GM18505 (cell line): Measurements from ENCODE around the gene SUOX.
A peak's percentile ranks its signal among the peaks of the same experiment; 100 is the strongest.
"Not testable (repeated sequence)": the region's sequence is repeated elsewhere in the genome, so short reads cannot be mapped to it uniquely, and the experiment has no call there.

Experiments
- ATAC-seq: cut with Tn5 transposase; IDR thresholded peaks from one replicate; pipeline ENCODE4 v1.9.1; 2021; ENCODE audit not compliant: unreplicated experiment
- POLR2A ChIP-seq: IDR thresholded peaks from 4 replicates; pipeline ENCODE4 v1.6.1; 2011; ENCODE audit warnings: borderline replicate concordance; ENCODE audit not compliant: insufficient read depth, insufficient read length; ENCODE audit errors: extremely low read depth

SUOX gene

DNA sequence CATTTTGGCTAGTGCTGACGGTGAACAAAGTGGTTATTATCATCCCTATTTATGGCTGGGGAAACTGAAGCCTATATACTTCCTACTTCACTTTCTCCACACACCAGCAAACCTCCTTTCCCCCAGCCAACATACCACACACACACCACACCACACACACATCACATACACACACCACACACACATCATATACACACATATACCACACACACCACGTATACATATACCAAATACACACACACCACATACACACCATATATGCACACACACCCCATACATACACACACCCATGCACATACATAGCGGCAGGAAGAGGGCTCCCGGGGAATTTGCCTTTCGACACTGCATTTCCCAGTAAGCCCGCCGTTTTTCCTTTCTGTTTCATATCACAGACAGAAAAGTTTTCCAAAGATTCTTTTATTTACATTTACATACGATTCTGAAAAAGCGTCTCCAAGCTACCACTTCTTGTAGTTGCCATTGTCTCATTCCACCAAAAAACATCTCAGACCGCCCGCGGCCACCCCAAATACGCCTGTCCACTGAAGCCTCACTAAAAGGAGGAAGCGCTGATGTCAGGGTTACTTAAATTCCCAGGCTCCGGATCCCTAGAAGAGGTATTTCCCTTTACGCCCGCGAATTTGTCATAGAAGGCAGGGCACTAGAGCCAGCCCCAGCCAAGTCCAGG lies 24.0 kb upstream of the SUOX start:
- no peak for TF ChIP-seq POLR2A
- ATAC-seq: no peak

DNA sequence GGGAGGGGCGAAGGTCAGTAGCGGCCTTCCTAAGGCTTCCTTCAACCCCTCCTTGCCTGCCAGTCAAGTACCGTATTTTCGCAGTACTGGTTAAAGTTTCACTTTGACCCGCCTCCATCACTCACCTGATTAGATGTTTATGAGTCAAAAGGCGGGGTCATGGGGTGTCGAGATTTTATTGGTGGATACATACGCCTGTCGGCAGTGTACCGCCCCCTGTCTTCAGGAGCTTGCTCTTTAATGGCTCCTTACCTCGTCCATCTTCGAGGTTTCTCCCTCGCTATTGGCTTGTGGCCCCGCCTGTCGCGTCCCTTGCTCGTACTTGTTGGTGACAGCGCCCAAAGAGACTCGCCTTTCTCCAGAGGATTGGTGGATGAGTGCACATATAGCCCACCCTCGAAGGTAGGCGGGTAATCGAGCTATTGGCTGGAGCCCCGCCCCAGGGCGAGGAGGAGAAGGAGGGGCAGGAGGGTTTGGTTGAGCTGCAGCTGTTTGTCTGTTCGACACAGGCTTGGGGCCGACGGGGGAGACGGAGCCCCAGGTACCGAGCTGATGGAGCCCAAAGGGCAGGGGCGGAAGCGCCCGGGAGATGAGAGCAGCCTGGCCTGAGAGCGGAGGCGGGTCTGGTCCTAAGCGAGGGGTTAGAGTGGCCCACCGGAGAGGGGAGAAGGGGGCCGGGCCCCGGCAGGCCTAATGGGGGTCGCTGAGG lies 23.3 kb upstream of the SUOX start, which contains the start of gene RAB5B:
Gene RAB5B (plus strand): TSS at position 480 of the 709 bp plus-strand sequence. CDS start 12,883 bp downstream, outside the sequence.
- TF ChIP-seq POLR2A: peak; percentile 92
- peak; percentile 90 for ATAC-seq

DNA sequence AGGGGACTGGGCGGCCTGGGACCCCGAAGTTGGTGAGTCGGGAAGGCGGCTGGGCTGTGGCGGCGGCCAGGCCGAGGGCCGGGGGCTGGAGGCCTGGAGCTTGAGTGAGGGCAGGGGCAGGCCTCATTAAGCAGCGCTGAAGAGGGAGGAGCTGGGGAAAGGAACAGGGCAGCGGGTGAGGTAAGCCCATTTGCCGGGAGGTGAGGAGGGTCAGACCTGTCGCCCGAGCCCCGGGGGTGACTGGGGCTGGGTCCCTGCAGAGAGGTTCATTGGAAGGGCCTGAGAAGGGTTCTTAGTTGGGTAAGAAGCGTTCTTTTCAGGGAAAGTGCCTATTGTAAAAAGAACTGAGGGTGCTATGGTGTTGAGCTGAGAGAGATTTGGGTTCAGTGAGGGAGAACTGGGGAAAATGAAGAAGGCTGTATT lies 22.8 kb upstream of the SUOX start:
- peak; percentile 14 for ATAC-seq
- TF ChIP-seq POLR2A: no peak

DNA sequence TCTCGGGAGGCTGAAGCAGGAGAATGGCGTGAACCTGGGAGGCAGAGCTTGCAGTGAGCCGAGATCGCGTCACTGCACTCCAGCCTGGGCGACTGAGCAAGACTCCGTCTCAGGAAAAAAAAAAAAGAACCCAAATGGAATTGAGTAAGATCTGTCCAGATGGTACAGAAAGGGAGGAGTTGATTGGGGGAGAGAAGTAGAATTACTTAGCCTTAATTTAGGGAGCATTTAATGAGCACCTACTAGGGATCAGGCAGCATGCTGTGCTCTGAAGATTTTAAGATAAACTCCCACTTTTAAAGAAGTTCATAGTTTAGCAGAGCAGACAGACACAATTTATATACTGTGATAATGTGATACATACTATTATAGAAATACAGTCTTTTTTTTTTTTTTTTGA lies 18.7 kb upstream of the SUOX start:
- TF ChIP-seq POLR2A: no peak
- ATAC-seq: no peak

DNA sequence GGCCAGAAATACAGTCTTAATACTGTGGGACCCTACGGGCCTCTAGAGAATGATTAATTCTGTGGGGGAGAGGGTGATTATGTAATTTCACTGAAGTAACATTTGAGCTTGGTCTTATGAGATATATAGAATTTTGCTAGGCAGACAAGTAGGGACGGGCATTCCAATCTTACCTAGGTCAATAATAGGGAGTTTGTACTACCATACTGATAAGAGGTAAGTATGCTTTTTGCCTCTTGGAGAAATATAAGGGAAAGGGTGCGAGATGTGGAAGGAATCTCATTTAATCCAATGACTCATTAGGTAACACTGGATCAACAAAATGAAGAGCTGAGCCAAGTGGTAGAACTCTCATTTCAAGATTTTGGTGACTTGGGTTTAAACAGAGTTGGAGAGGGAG lies 18.0 kb upstream of the SUOX start:
- TF ChIP-seq POLR2A: no peak

DNA sequence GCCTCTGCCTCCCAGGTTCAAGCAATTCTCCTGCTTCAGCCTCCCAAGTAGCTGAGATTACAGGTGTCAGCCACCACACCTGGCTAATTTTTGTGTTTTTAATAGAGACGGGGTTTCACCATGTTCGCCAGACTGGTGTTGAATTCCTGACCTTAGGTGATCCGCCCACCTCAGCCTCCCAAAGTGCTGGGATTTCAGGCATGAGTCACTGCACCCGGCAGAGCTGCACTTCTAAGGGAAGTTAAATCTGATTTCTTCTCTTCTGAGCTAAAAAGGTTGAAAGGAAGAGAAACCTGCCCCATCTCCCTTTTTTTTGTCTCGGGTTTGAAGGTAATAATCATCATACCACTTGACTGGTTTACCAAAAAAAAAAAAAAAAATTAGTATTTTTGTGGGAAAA lies 15.2 kb upstream of the SUOX start:
- not testable (repeated sequence) for ATAC-seq

More for the DNA sequence above, 18.0 kb upstream of the SUOX start:
- ATAC-seq: no peak

DNA sequence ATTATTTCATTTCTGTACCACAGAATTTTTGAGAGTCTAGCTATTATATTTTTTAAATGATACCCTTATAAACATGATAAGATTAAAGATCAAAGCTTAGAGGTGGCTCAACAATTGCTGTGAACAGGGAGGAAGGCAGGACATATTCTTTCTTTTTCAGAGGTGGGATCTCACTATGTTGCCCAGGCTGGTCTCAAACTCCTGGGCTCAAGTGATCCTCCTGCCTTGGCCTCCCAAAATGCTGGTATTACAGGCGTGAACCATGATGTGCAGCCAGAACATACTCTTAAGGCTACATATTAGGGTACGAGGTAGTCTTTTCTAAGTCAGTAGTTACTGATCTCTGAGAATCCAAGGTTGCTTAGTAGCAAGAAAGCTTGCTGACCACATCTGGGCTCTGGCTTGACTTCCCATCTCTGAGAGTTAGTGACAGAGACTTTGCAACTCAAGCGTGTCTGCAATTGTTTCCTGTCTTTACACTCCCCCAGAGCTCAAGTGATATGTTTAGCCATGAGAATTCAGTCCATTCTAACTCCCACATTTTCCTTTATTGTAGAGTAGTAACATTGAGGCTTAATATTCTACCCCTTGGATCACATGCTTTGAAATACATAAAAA lies 14.6 kb upstream of the SUOX start:
- peak; percentile 86 for ATAC-seq
- no peak for TF ChIP-seq POLR2A

DNA sequence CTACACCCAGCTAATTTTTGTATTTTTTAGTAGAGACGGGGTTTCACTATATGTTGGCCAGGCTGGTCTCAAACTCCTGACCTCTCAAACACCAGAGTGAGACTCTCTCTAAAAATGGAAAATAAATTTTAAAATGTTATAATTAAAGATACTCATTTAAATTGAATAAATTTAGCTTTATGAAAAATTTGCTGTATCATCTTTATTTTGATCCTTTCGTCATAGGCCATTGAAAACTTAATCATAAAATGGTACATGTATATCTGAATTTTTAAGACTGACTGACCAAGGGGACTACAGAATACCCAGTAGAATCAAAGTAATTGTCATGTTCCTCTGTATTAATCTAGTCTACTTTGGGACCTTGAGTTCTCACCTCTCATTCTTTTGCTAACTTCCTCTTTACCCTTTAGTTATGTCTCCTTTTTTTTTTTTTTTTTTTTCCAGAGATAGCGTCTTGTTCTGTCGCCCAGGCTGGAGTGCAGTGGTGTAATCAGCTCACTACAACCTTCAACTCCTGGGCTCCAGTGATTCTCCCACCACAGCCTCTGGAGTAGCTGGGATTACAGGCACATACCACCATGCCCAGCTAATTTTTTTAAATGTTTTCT lies 13.7 kb upstream of the SUOX start:
- ATAC-seq: no peak
- TF ChIP-seq POLR2A: no peak

DNA sequence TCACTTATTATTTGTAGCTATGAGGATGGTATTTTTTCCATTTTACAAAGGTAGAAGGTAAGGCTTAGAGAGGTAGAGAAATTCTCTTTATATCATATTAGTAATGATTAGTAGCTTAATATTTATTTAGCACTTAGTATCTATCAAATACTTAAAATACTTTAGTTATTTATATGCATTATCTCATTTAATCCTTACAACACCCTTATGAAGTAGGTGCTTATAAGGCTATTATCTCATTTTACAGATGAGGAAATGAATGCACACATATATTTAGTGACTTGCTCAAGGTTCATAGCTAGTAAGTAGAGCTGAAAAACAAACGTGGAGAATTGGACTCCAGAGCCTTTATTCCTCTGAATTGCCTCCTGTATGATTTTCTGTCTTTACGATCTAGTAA lies 12.2 kb upstream of the SUOX start:
- TF ChIP-seq POLR2A: no peak
- no peak for ATAC-seq

DNA sequence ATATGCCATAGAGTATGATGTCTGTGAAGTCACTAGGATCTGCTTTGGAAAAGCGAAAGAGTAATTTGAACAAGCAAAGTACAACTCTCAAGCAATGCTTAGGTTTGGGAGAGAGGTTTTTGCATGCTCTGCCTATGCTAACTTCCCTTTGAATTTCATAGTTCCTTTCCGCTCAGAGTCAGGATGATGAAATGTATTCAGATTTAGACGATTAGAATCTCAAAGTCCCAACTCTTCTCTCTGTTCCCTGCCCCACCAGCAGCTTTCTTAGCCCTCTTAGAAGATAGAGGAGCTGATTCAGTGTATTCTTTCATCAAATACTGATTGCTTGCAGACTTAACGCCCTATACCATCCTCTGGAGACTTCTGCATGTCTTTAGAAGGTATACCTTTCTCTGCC lies 11.7 kb upstream of the SUOX start:
- no peak for TF ChIP-seq POLR2A
- no peak for ATAC-seq

DNA sequence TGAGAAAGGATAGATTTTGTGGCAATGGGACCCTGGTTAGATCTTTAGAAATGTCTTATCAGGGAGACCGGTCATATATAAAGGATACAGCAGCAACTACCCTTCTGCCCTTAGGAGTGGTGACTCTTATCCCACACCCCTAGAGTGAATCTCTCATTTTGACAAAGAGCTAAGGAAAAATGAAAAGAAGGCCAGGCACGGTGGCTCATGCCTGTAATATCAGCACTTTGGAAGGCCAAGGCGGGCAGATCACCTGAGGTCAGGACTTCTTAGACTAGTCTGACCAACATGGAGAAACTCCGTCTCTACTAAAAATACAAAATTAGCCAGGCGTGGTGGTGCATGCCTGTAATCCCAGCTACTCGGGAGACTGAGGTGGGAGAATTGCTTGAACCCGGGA lies 11.1 kb upstream of the SUOX start:
- ATAC-seq: not testable (repeated sequence)

DNA sequence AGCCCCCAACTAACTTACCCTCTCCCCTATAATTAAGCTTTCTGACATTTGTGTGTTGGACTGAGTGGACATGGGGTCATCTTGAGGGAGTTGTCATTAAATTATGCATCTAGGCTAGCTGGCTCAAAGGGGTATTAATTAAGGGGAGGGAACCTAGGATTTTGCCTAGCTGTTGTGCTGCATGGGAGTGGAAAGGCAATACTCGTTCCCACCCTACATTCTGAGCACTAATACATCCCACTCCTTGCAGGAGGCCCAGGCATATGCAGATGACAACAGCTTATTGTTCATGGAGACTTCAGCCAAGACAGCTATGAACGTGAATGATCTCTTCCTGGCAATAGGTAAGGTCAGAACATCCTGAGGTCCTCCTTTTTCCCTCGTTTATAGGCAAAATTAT lies 6.0 kb upstream of the SUOX start:
- ATAC-seq: no peak
- TF ChIP-seq POLR2A: no peak

DNA sequence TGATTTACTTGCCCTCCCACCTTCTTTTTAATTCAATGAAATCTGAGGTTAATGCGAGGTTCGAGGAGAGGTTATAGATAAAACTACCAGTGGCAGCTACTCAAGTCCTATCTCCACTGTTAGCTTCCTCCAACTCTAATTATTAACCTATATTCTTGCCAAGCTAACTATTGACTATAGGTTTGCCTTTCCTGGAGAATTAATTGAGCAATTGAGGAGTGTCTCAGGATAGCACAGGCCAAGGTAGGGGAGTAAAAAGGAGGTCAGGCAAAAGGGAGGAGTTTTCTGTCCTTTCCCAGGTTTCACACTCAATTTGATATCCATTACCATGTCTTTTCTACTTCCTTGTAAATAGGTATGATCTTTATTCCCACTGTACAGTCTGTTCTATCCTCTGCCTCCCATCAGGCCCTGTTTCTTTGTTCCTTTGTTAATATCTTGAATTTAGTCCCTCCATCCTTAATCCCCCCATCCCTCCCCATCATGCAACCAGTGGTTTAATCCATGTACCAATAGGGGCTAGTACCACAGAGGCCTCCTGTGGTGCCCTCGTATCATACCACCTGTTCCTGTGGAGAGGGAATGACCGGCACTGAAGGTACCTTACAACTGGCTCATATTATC lies 3.7 kb upstream of the SUOX start:
- no peak for ATAC-seq
- TF ChIP-seq POLR2A: no peak
